ENCODE data around the gene LETM1. TPM values are rescaled to one million over a fixed set of nuclear protein-coding genes. Genes with fewer than 3 reads are reported as not detected.

Gene LETM1
- total and polyA plus RNA-seq, 2 donors (not counting 1 experiment from before 2014, with no cell fraction given) = 28.5 to 45.1 TPM

- Histone ChIP-seq H3K4me2 (replicated peaks; ENCODE audit: low read depth, low read length, poor library complexity, severe bottlenecking) (peak overlapping the region; percentile 91), H3K79me2 (ENCODE audit: control insufficient read depth, insufficient read depth, low read length) (peaks cover 47% of the 10 kb centered on the region), H2AFZ (ENCODE audit: insufficient read depth, low read depth, low read length, poor library complexity, severe bottlenecking) (peak overlapping the region; percentile 4), H3K27ac (ENCODE audit: low read length in 2 of 2) (no peak overlapping the region), H4K20me1 (ENCODE audit: control insufficient read depth, insufficient read depth, low read length, poor library complexity, severe bottlenecking) (peaks cover 9% of the 10 kb centered on the region), H3K4me3 (ENCODE audit: control extremely low read depth in 1 of 5, extremely low read depth in 1 of 5, insufficient read depth in 1 of 5, low read depth in 2 of 5, low read length in 4 of 5) (no peak overlapping the region), H3K9ac (ENCODE audit: low read length) (peak overlapping the region; percentile 76), H3K9me3 (ENCODE audit: control extremely low read depth in 1 of 3, control insufficient read depth in 2 of 3, insufficient read depth in 1 of 3, low read length in 2 of 3) (no peaks in the 10 kb centered on the region), H3K4me1 (ENCODE audit: control insufficient read depth in 2 of 2, insufficient read depth in 2 of 2, low read length in 2 of 2) (peaks cover 12 to 26% of the 10 kb centered on the region in 2 donors), H3K36me3 (replicated peaks in 1 of 2; ENCODE audit: control extremely low read depth in 1 of 2, control insufficient read depth in 1 of 2, extremely low read depth in 1 of 2, insufficient read depth in 2 of 2, low read length in 1 of 2) (no peaks in the 10 kb centered on the region), H3K27me3 (replicated peaks in 1 of 4; ENCODE audit: control extremely low read depth in 1 of 4, control insufficient read depth in 3 of 4, insufficient read depth in 4 of 4, low read length in 3 of 4) (no peaks in the 10 kb centered on the region)
- H3K4me1 Mint-ChIP-seq = peaks cover 27% of the 10 kb centered on the region
- TF ChIP-seq CTCF (IDR thresholded peaks at IDR 0.05) (no peak), EZH2 (IDR thresholded peaks at IDR 0.05; ENCODE audit: borderline replicate concordance, insufficient read depth, low read depth, low read length, poor library complexity, severe bottlenecking) (no peak)
- H3K27ac Mint-ChIP-seq = peak overlapping the region; percentile 90
- peak overlapping the region; percentile 87 for H3K4me3 Mint-ChIP-seq
- H3K27me3 Mint-ChIP-seq = no peaks in the 10 kb centered on the region
- CTCF ChIA-PET = interaction anchor here (0.6 to 1.3 kb wide), 2 partner anchors 24 to 128 kb away, joined by 3 to 4 read pairs; no protein-coding TSS in a partner anchor
- POLR2A ChIA-PET = no interaction called here
- intact Hi-C loops (cut with micrococcal nuclease) = loop anchor here (5.0 kb wide), 2 partner anchors 134 to 151 kb away; partner anchors contain the start of genes NELFA, TACC3 and TMEM129
- DNase-seq (no peak), ATAC-seq (ENCODE audit: low read depth) (no peak)
- H3K9me3 Mint-ChIP-seq (ENCODE audit: insufficient read depth) = no peaks in the 10 kb centered on the region
- WGBS (ENCODE audit: insufficient coverage) = 50% methylated on average over 1 of the region's 3 CpGs
Measured at GRCh38 chr4:1872870-1873269, 16.9 kb upstream of the LETM1 start.

GRCh38 chr4:1871471-1872021 is 15.6 kb upstream of the LETM1 start:
- CTCF ChIA-PET = no interaction called here
- peaks cover 0 to 4% (median 0%) of the 10 kb centered on the region in 4 experiments for H3K27me3 ChIP-seq (replicated peaks in 1 of 4; ENCODE audit: control extremely low read depth in 1 of 4, control insufficient read depth in 3 of 4, insufficient read depth in 4 of 4, low read length in 3 of 4)
- no peak overlapping the region for H3K27ac Mint-ChIP-seq
- peak overlapping the region; percentile 86 for H2AFZ ChIP-seq (ENCODE audit: insufficient read depth, low read depth, low read length, poor library complexity, severe bottlenecking)
- H3K79me2 ChIP-seq (ENCODE audit: control insufficient read depth, insufficient read depth, low read length) = peaks cover 34% of the 10 kb centered on the region
- DNase-seq (peak; percentile 70), ATAC-seq (ENCODE audit: low read depth) (peak; percentile 8)
- H3K9me3 Mint-ChIP-seq (ENCODE audit: insufficient read depth) = no peaks in the 10 kb centered on the region
- peak overlapping the region; percentile 80 for H3K9ac ChIP-seq (ENCODE audit: low read length)
- H4K20me1 ChIP-seq (ENCODE audit: control insufficient read depth, insufficient read depth, low read length, poor library complexity, severe bottlenecking) = peaks cover 9% of the 10 kb centered on the region
- TF ChIP-seq EZH2 (IDR thresholded peaks at IDR 0.05; ENCODE audit: borderline replicate concordance, insufficient read depth, low read depth, low read length, poor library complexity, severe bottlenecking) (no peak), CTCF (IDR thresholded peaks at IDR 0.05) (no peak)
- H3K4me2 ChIP-seq (replicated peaks; ENCODE audit: low read depth, low read length, poor library complexity, severe bottlenecking) = peak overlapping the region; percentile 91
- peaks cover 27% of the 10 kb centered on the region for H3K4me1 Mint-ChIP-seq
- intact Hi-C loops (cut with micrococcal nuclease) = loop anchor here (1.0 to 5.0 kb wide), 5 partner anchors 28 to 665 kb away; partner anchors contain the start of genes FAM193A, NELFA, TACC3 and TMEM129
- H3K4me3 ChIP-seq (ENCODE audit: control extremely low read depth in 1 of 5, extremely low read depth in 1 of 5, insufficient read depth in 1 of 5, low read depth in 2 of 5, low read length in 4 of 5) = peak overlapping the region in 4 of 5 experiments; percentile 43 to 83 (median 64)
- no peaks in the 10 kb centered on the region for H3K36me3 ChIP-seq (replicated peaks in 1 of 2; ENCODE audit: control extremely low read depth in 1 of 2, control insufficient read depth in 1 of 2, extremely low read depth in 1 of 2, insufficient read depth in 2 of 2, low read length in 1 of 2)
- H3K9me3 ChIP-seq (ENCODE audit: control extremely low read depth in 1 of 3, control insufficient read depth in 2 of 3, insufficient read depth in 1 of 3, low read length in 2 of 3) = no peaks in the 10 kb centered on the region
- POLR2A ChIA-PET = no interaction called here
- H3K4me3 Mint-ChIP-seq = no peak overlapping the region
- peaks cover 12 to 26% of the 10 kb centered on the region in 2 donors for H3K4me1 ChIP-seq (ENCODE audit: control insufficient read depth in 2 of 2, insufficient read depth in 2 of 2, low read length in 2 of 2)
- under 1% methylated on average over 79 of the region's 79 CpGs for WGBS (ENCODE audit: insufficient coverage)
- peak overlapping the region in 1 of 2 donors; percentile 82 for H3K27ac ChIP-seq (ENCODE audit: low read length in 2 of 2)
- H3K27me3 Mint-ChIP-seq = no peaks in the 10 kb centered on the region
